Measurements from ENCODE around the gene NEDD4L.

- TF ChIP-seq POLR2AphosphoS5 (IDR thresholded peaks at IDR 0.05) (no peak), CTCF (IDR thresholded peaks at IDR 0.05) (no peak)
These were observed 69.3 kb downstream of the NEDD4L start for GRCh38 chr18:58113337-58113736.

All from sigmoid colon (tissue), 4 donors.